ENCODE data around the gene PEBP1.

DNA sequence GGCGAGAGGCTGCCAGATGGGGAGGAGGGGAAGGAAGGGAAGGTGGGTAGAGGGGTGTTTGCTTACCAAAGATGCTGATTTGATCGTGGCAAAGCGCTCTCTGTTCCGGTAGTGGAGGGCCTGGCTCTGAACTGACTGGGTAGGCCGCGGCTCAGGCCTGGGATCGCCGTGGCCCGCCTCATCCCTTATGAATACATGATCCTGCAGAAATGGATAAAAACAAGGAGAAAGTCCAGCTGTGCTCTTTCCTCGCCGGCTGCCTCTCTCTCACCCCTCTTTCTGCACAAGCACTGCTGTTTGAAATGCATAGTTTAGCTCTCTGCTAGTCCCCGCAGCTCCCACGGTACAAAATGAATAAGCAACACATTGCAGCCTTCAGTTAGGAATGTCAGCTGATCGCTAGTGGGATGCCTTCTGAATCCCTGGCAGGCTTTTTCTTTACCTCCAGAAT lies 53.8 kb downstream of the PEBP1 start:
- TF ChIP-seq, protein P1, sequence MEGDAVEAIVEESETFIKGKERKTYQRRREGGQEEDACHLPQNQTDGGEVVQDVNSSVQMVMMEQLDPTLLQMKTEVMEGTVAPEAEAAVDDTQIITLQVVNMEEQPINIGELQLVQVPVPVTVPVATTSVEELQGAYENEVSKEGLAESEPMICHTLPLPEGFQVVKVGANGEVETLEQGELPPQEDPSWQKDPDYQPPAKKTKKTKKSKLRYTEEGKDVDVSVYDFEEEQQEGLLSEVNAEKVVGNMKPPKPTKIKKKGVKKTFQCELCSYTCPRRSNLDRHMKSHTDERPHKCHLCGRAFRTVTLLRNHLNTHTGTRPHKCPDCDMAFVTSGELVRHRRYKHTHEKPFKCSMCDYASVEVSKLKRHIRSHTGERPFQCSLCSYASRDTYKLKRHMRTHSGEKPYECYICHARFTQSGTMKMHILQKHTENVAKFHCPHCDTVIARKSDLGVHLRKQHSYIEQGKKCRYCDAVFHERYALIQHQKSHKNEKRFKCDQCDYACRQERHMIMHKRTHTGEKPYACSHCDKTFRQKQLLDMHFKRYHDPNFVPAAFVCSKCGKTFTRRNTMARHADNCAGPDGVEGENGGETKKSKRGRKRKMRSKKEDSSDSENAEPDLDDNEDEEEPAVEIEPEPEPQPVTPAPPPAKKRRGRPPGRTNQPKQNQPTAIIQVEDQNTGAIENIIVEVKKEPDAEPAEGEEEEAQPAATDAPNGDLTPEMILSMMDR (IDR thresholded peaks at IDR 0.05), result no peak
- TF ChIP-seq POLR2A (IDR thresholded peaks at IDR 0.05), result no peak

Measured in sigmoid colon (tissue), 3 donors.